Activated naive CD4-positive, alpha-beta T cell treated with anti-CD3 and anti-CD28 coated beads for 36 hours (primary cell): ENCODE data around the gene SCAMP4. TPM values are rescaled to one million over a fixed set of nuclear protein-coding genes. Genes with fewer than 3 reads are reported as not detected.
A peak's percentile ranks its signal among the peaks of the same experiment; 100 is the strongest.

Experiments used
- CTCF ChIA-PET: fragments of 350-600 bp; sonication (Branson Sonifier 250); formaldehyde crosslinking; loops from one replicate; lab custom pipeline; 2021; ENCODE audit warnings: antibody characterized with exemption; lab: Charles Lee
- DNase-seq: peaks from one replicate; pipeline ENCODE4 v3.0.0-alpha.2; 2020
- H3K27ac Mint-ChIP-seq: one replicate; pipeline ENCODE4 v1.8.0; 2021; ENCODE audit warnings: mild to moderate bottlenecking, mixed read lengths
- H3K27me3 Mint-ChIP-seq: one replicate; pipeline ENCODE4 v1.8.0; 2021; ENCODE audit warnings: low read depth, mixed read lengths
- H3K36me3 Mint-ChIP-seq: one replicate; pipeline ENCODE4 v1.8.0; 2021; ENCODE audit warnings: low read depth, mixed read lengths
- H3K4me1 Mint-ChIP-seq: one replicate; pipeline ENCODE4 v1.8.0; 2021; ENCODE audit warnings: low read depth, mixed read lengths
- H3K4me3 Mint-ChIP-seq: one replicate; pipeline ENCODE4 v1.8.0; 2021; ENCODE audit warnings: mild to moderate bottlenecking, moderate library complexity, mixed read lengths
- H3K9me3 Mint-ChIP-seq: one replicate; pipeline ENCODE4 v1.8.0; 2021; ENCODE audit warnings: mixed read lengths
- intact Hi-C: fragments of 100-400 bp; cut with micrococcal nuclease; formaldehyde crosslinking; loops from one replicate; pipeline ENCODE4 v1.15.1; 2023
- total RNA-seq, 2 experiments: library from RNA; stranded (reverse); gene quantifications; one replicate each; pipeline ENCODE4 v1.2.3, GENCODE V29; 2021

The SCAMP4 gene
- 10 to 100 TPM; 12.1 to 14.5 TPM for total RNA-seq

GRCh38 chr19:1905110-1905862, at the start of gene SCAMP4, which contains the start of gene ADAT3:
Gene SCAMP4 (plus strand): TSS chr19:1905399. CDS start chr19:1915020, 9,621 bp downstream.
Gene ADAT3 (plus strand): TSS chr19:1905399. CDS start chr19:1912048, 6,649 bp downstream.
- Mint-ChIP-seq H3K27ac (peak within 1 kb of the TSS; percentile 89), H3K27me3 (no peaks in the 10 kb centered on the region), H3K36me3 (peaks cover 1% of the 10 kb centered on the region), H3K4me1 (peaks cover 46% of the 10 kb centered on the region), H3K9me3 (no peaks in the 10 kb centered on the region), H3K4me3 (peak within 1 kb of the TSS; percentile 89)
- CTCF ChIA-PET, result no interaction called here
- intact Hi-C loops, result loop anchor here (1.0 to 5.0 kb wide), 8 partner anchors 8 to 332 kb away; partner anchors contain the start of genes BTBD2, PLEKHJ1 and SF3A2
- peak; percentile 99 for DNase-seq

- CTCF ChIA-PET, result interaction anchor here (1.6 kb wide), 1 partner anchor 9 kb away, joined by 6 read pairs; no protein-coding TSS in a partner anchor
- peak; percentile 68 for DNase-seq
- Mint-ChIP-seq H3K27me3 (no peaks in the 10 kb centered on the region), H3K9me3 (no peaks in the 10 kb centered on the region), H3K4me3 (peak overlapping the region; percentile 70), H3K27ac (peak overlapping the region; percentile 87), H3K36me3 (peaks cover 2% of the 10 kb centered on the region), H3K4me1 (peaks cover 63% of the 10 kb centered on the region)
- intact Hi-C loops, result loop anchor here (1.0 to 5.0 kb wide), 3 partner anchors 7 to 296 kb away; partner anchors contain the start of genes ADAT3, AP3D1, KLF16 and SCAMP4
These were observed 49.4 kb upstream of the SCAMP4 start for GRCh38 chr19:1855828-1856255.

GRCh38 chr19:1856345-1856697, 48.9 kb upstream of the SCAMP4 start:
- H3K4me1 Mint-ChIP-seq, result peaks cover 63% of the 10 kb centered on the region
- peak overlapping the region; percentile 87 for H3K27ac Mint-ChIP-seq
- DNase-seq, result no peak
- no peaks in the 10 kb centered on the region for H3K27me3 Mint-ChIP-seq
- peaks cover 2% of the 10 kb centered on the region for H3K36me3 Mint-ChIP-seq
- peak overlapping the region; percentile 70 for H3K4me3 Mint-ChIP-seq
- intact Hi-C loops, result loop anchor here (5.0 kb wide), 1 partner anchor 296 kb away; the partner anchor contains the start of gene AP3D1
- no peaks in the 10 kb centered on the region for H3K9me3 Mint-ChIP-seq
- CTCF ChIA-PET, result interaction anchor here (1.6 kb wide), 1 partner anchor 8 kb away, joined by 6 read pairs; no protein-coding TSS in a partner anchor

GRCh38 chr19:1856698-1857603, 48.2 kb upstream of the SCAMP4 start:
- Mint-ChIP-seq H3K9me3 (no peaks in the 10 kb centered on the region), H3K4me3 (peak overlapping the region; percentile 70), H3K27ac (peak overlapping the region; percentile 87), H3K36me3 (peaks cover 2% of the 10 kb centered on the region), H3K27me3 (no peaks in the 10 kb centered on the region), H3K4me1 (peaks cover 67% of the 10 kb centered on the region)
- CTCF ChIA-PET, result interaction anchor here (1.4 to 2.5 kb wide), 4 partner anchors 8 to 40 kb away, joined by 5 to 10 read pairs (median 7); partner anchors contain the start of gene REXO1
- intact Hi-C loops, result loop anchor here (5.0 kb wide), 1 partner anchor 295 kb away; the partner anchor contains the start of gene AP3D1
- peak; percentile 55 for DNase-seq

GRCh38 chr19:1857648-1858326, 47.4 kb upstream of the SCAMP4 start:
- intact Hi-C loops, result loop anchor here (5.0 kb wide), 1 partner anchor 295 kb away; the partner anchor contains the start of gene AP3D1
- Mint-ChIP-seq H3K27me3 (no peaks in the 10 kb centered on the region), H3K4me1 (peaks cover 62% of the 10 kb centered on the region), H3K4me3 (peak overlapping the region; percentile 65), H3K9me3 (no peaks in the 10 kb centered on the region), H3K27ac (peak overlapping the region; percentile 71), H3K36me3 (peaks cover 2% of the 10 kb centered on the region)
- DNase-seq, result no peak
- CTCF ChIA-PET, result interaction anchor here (1.4 to 2.5 kb wide), 3 partner anchors 9 to 39 kb away, joined by 5 to 10 read pairs (median 8); partner anchors contain the start of gene REXO1

- Mint-ChIP-seq H3K27ac (peak overlapping the region; percentile 71), H3K9me3 (no peaks in the 10 kb centered on the region), H3K36me3 (no peaks in the 10 kb centered on the region), H3K4me1 (peaks cover 55% of the 10 kb centered on the region), H3K27me3 (no peaks in the 10 kb centered on the region), H3K4me3 (peak overlapping the region; percentile 21)
- DNase-seq, result no peak
- CTCF ChIA-PET, result interaction anchor here (1.4 to 2.5 kb wide), 3 partner anchors 9 to 39 kb away, joined by 5 to 10 read pairs (median 8); partner anchors contain the start of gene REXO1
- intact Hi-C loops, result loop anchor here (5.0 kb wide), 1 partner anchor 294 kb away; the partner anchor contains the start of gene AP3D1
These were observed 46.7 kb upstream of the SCAMP4 start for GRCh38 chr19:1858412-1859081.

GRCh38 chr19:1859331-1859781, 45.8 kb upstream of the SCAMP4 start:
- H3K36me3 Mint-ChIP-seq, result no peaks in the 10 kb centered on the region
- H3K27me3 Mint-ChIP-seq, result no peaks in the 10 kb centered on the region
- H3K27ac Mint-ChIP-seq, result peak overlapping the region; percentile 50
- CTCF ChIA-PET, result interaction anchor here (2.5 kb wide), 1 partner anchor 10 kb away, joined by 10 read pairs; the partner anchor contains the start of gene REXO1
- no peak for DNase-seq
- no peak overlapping the region for H3K4me3 Mint-ChIP-seq
- peaks cover 53% of the 10 kb centered on the region for H3K4me1 Mint-ChIP-seq
- intact Hi-C loops, result loop anchor here (5.0 kb wide), 1 partner anchor 293 kb away; the partner anchor contains the start of gene AP3D1
- H3K9me3 Mint-ChIP-seq, result no peaks in the 10 kb centered on the region

GRCh38 chr19:1860042-1860775, 45.0 kb upstream of the SCAMP4 start:
- H3K4me1 Mint-ChIP-seq, result peaks cover 45% of the 10 kb centered on the region
- H3K36me3 Mint-ChIP-seq, result no peaks in the 10 kb centered on the region
- no peak overlapping the region for H3K4me3 Mint-ChIP-seq
- H3K9me3 Mint-ChIP-seq, result no peaks in the 10 kb centered on the region
- intact Hi-C loops, result loop anchor here (5.0 kb wide), 4 partner anchors 237 to 453 kb away; partner anchors contain the start of genes DAZAP1, DOT1L, IZUMO4 and MBD3
- no peak overlapping the region for H3K27ac Mint-ChIP-seq
- CTCF ChIA-PET, result no interaction called here
- no peaks in the 10 kb centered on the region for H3K27me3 Mint-ChIP-seq
- peak; percentile 66 for DNase-seq

GRCh38 chr19:1860821-1861598, 44.2 kb upstream of the SCAMP4 start:
- no peaks in the 10 kb centered on the region for H3K27me3 Mint-ChIP-seq

More at GRCh38 chr19:1860821-1861598, 44.2 kb upstream of the SCAMP4 start:
- no peaks in the 10 kb centered on the region for H3K9me3 Mint-ChIP-seq
- H3K36me3 Mint-ChIP-seq, result no peaks in the 10 kb centered on the region
- intact Hi-C loops, result loop anchor here (5.0 kb wide), 4 partner anchors 236 to 454 kb away; partner anchors contain the start of genes DAZAP1, DOT1L, IZUMO4 and MBD3
- peaks cover 46% of the 10 kb centered on the region for H3K4me1 Mint-ChIP-seq
- peak overlapping the region; percentile 60 for H3K27ac Mint-ChIP-seq
- peak overlapping the region; percentile 90 for H3K4me3 Mint-ChIP-seq
- no peak for DNase-seq
- CTCF ChIA-PET, result no interaction called here
